Type B pancreatic cell (in vitro differentiated cells): ENCODE data around the gene NEK7. TPM values are rescaled to one million over a fixed set of nuclear protein-coding genes. Genes with fewer than 3 reads are reported as not detected.
"Not testable (repeated sequence)": the region's sequence is repeated elsewhere in the genome, so short reads cannot be mapped to it uniquely, and the experiment has no call there.

Experiments used
- DNase-seq: peaks from one replicate; pipeline ENCODE4 v3.0.0; 2021; ENCODE audit warnings: mixed read lengths; ENCODE audit not compliant: unreplicated experiment; ENCODE audit errors: extremely low spot score
- H3K27ac Mint-ChIP-seq: 2 replicates; pipeline ENCODE4 v1.8.0; 2021; ENCODE audit warnings: mild to moderate bottlenecking, mixed read lengths
- H3K27me3 Mint-ChIP-seq: 2 replicates; pipeline ENCODE4 v1.8.0; 2021; ENCODE audit warnings: mixed read lengths
- H3K36me3 Mint-ChIP-seq: 2 replicates; pipeline ENCODE4 v1.8.0; 2021; ENCODE audit warnings: mixed read lengths
- H3K4me1 Mint-ChIP-seq: one replicate; pipeline ENCODE4 v1.8.0; 2021; ENCODE audit warnings: mixed read lengths; ENCODE audit not compliant: unreplicated experiment
- H3K4me3 Mint-ChIP-seq: 2 replicates; pipeline ENCODE4 v1.8.0; 2021; ENCODE audit warnings: mild to moderate bottlenecking, mixed read lengths
- H3K9me3 Mint-ChIP-seq: 2 replicates; pipeline ENCODE4 v1.8.0; 2021; ENCODE audit warnings: mixed read lengths
- CTCF ChIP-seq: fragments of 200-600 bp; sonication (generic); conservative IDR thresholded peaks from 2 replicates; pipeline ENCODE4 v1.5.0; 2021; ENCODE audit warnings: antibody characterized with exemption, mild to moderate bottlenecking
- total RNA-seq: library from RNA; stranded (reverse); gene quantifications from 2 replicates; pipeline ENCODE4 v1.2.1, GENCODE V29; 2021; ENCODE audit warnings: low replicate concordance

NEK7 gene
- total RNA-seq, 1 donor from 2014 or later: 35.1 TPM

DNA sequence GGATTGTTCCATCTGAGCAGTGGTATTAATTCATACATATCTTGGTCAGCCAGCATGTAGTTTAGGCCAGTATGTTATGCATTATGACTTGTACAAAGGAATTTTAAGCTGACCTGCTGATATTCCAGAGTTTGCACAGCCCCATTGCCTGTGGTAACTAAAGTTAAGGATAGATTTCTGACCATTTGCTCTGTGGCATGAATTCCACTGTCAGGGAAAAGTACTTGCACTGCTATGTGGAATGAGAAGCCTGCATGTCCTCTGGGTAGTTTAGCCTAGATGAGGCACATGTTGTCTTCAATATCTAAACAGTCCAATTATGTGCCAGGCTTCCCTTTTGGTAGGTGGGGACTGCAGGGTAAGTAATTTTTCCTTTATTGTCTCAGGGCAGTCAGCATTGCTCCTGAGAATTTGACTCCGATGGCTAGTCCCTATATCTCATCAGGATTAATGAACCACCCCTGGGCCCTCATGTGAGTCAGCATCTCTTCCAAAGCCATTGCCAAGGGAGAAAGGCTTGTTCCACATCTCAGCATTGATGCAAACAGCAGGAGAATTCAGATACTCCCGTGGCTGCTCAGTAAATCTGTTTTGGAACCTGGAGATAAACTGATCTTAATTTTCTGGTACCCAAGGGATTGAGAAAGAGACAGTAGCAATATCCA lies 30.2 kb downstream of the NEK7 start:
- peaks cover 3% of the 10 kb centered on the region for H3K36me3 Mint-ChIP-seq
- peaks cover 14% of the 10 kb centered on the region for H3K4me1 Mint-ChIP-seq
- no peak overlapping the region for H3K27ac Mint-ChIP-seq
- no peak for DNase-seq
- H3K27me3 Mint-ChIP-seq: no peaks in the 10 kb centered on the region
- H3K4me3 Mint-ChIP-seq: no peak overlapping the region
- TF ChIP-seq CTCF: no peak
- no peaks in the 10 kb centered on the region for H3K9me3 Mint-ChIP-seq

- Mint-ChIP-seq H3K36me3 (peaks cover 3% of the 10 kb centered on the region), H3K4me3 (no peak overlapping the region), H3K4me1 (peaks cover 17% of the 10 kb centered on the region), H3K27ac (no peak overlapping the region), H3K27me3 (no peaks in the 10 kb centered on the region), H3K9me3 (no peaks in the 10 kb centered on the region)
- DNase-seq: no peak
- TF ChIP-seq CTCF: no peak
Observed at GRCh38 chr1:198187973-198188588, 31.3 kb downstream of the NEK7 start.

DNA sequence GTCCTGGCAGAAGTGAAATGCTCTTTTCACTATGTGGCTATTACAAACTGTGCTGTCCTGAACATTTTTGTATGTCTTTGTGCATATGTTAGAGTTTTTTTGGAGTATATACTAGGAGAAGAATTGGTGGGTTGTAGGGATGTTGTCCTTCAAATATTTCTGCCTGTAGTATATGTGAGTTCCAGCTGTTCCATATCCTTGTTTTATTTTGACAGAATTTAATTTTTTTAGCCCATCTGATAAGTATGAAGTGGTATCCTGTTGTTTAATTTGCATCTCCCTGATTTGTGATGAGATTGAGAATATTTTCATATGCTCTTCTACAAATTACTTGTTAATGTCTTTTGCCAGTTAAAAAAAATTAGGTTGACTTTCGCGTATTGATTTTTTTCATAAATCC lies 34.3 kb downstream of the NEK7 start:
- no peak for DNase-seq
- Mint-ChIP-seq H3K36me3 (peaks cover 6% of the 10 kb centered on the region), H3K4me3 (no peak overlapping the region), H3K27ac (no peak overlapping the region), H3K27me3 (no peaks in the 10 kb centered on the region), H3K4me1 (peaks cover 17% of the 10 kb centered on the region), H3K9me3 (no peaks in the 10 kb centered on the region)
- TF ChIP-seq CTCF: no peak

- H3K36me3 Mint-ChIP-seq, H3K4me3 Mint-ChIP-seq, H3K9me3 Mint-ChIP-seq, H3K27me3 Mint-ChIP-seq, H3K27ac Mint-ChIP-seq, DNase-seq: not testable (repeated sequence)
- peaks cover 19% of the 10 kb centered on the region for H3K4me1 Mint-ChIP-seq
Observed at GRCh38 chr1:198193871-198194270, 37.1 kb downstream of the NEK7 start.

DNA sequence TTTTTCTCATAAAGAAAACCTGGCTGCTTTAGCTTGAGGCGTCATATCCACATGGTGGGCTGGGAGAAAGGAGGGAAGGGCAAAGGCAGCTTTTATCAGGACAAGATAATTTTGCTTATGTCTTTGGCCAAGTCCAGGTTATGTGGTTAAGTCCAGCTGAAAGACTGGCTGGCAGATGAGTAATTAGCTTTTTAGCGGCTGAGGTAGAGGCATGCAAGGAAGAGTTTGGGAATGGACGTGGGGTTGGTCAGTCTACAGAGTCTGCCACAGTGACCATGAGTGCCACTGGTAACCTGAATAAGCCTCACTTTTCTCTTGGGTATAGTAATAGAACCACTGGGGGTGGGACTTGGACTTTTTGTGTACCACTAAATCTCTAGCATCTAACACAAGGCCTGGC lies 39.8 kb downstream of the NEK7 start:
- Mint-ChIP-seq H3K27ac (no peak overlapping the region), H3K4me3 (no peak overlapping the region), H3K9me3 (no peaks in the 10 kb centered on the region), H3K36me3 (peaks cover 7% of the 10 kb centered on the region), H3K27me3 (no peaks in the 10 kb centered on the region), H3K4me1 (peaks cover 10% of the 10 kb centered on the region)
- no peak for TF ChIP-seq CTCF
- DNase-seq: no peak

DNA sequence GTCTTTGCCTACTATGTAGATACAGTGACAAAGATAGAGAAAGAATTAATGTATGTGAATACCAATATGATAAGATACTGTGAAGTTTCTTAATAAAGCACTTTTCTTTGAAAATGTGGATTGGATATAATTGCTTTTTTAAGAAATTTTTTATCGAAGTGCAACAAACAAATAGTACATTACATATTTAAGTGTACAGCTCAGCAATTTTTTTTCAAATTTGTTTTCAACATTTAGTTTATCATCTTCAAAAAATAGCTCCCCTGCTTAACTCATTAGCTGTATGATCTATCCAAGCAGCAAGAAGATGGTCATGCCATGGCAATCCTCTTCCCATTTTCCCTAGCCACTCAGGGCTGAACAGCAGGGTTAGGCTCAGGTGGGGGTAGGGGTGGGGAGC lies 40.5 kb downstream of the NEK7 start:
- no peak overlapping the region for H3K4me3 Mint-ChIP-seq
- DNase-seq: no peak
- H3K9me3 Mint-ChIP-seq: no peaks in the 10 kb centered on the region
- H3K27ac Mint-ChIP-seq: no peak overlapping the region
- no peak for TF ChIP-seq CTCF
- H3K4me1 Mint-ChIP-seq: peaks cover 10% of the 10 kb centered on the region
- no peaks in the 10 kb centered on the region for H3K27me3 Mint-ChIP-seq
- peaks cover 7% of the 10 kb centered on the region for H3K36me3 Mint-ChIP-seq
